GM11168 (cell line): ENCODE data around the gene NRF1.

Experiments used
- in situ Hi-C: fragments of 300-500 bp; cut with MboI; formaldehyde crosslinking; loops from one replicate; pipeline ENCODE4 v1.12.0; 2022; ENCODE audit warnings: low sequenced_read_pairs; ENCODE audit not compliant: unreplicated experiment

NRF1 gene

GRCh38 chr7:129721068-129721467, 109.5 kb downstream of the NRF1 start:
- in situ Hi-C loops = no loop called here

DNA sequence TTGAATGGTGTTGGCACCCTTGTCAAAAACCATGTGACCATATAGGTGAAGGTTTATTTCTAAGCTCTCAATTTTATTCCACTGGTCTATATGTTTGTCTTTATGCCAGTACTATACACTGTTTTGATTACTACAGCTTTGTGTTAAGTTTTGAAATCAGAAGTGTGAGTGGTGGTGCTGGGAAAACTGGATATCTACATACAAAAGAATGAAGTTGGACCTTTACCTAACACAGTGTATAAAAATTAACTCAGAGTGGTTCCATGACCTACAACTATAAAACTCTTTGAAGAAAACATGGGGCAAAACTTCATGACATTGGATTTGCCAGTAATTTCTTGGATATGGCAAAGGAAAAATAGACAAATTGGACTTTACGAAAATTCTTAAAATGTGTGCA, 112.2 kb downstream of the NRF1 start:
- in situ Hi-C loops = no loop called here

DNA sequence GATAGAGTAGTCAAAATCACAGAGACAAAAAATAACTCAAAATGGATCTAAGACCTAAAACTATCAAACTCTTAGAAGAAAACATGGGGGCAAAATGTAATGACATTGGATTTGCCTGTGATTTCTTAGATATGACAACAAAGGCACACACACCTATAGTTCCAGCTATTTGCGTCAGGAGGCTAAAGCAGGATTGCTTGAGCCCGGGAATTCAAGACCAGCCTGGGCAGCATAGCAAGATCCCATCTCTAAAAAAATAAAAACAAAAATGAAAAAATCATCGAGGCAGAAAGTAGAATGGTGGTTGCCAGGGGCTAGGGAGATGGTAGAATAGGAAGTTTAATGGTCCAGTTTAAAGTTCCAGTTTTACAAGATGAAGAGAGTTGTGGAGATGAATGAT, 113.3 kb downstream of the NRF1 start:
- in situ Hi-C loops = no loop called here

DNA sequence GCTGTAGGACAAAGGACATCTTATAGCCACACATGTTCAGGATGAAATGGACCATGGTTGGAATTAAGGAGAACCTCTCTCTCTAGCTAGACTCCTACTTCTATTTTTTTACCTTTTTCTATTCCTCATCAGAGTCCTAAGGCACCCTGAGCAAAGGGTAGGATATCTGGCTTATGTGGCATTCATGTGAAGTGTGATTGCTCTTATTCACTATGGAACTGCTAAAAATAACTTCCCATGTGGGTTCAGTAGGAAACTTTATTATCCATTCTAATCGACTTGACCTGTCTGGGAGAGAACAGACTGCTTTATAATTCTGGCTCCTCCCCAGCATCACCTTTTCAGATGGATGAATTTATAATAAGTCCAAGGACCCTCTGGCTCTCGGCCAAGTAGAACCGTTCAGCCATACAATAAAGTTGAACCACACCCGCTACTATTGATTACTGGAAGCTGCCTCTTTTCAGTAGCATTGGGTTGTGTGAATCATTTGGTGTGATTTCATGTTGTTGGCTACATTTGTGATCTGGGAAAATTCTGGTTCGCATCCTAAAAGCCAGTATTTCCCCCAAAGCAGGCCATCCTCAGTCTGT, 117.5 kb downstream of the NRF1 start:
- in situ Hi-C loops = no loop called here

DNA sequence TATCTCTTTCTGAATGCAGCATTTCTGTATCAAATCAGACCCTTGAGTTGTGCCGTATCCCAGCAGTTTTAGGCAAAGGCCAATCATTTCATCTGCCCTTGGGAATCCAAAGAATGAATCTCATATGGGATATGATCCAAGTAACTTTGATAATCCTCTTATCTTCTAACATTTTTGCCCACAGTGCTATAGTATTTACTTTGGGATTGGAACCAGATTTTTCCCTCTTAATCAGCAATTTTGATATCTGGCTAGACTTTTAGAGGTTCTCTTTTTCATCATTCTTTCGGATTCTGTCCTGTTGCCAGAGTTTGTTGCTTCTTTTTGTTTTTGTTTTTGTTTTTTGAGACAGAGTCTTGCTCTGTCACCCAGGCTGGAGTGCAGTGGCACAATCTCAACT, 118.0 kb downstream of the NRF1 start:
- in situ Hi-C loops = no loop called here

GRCh38 chr7:129730159-129730558, 118.6 kb downstream of the NRF1 start:
- in situ Hi-C loops = no loop called here

DNA sequence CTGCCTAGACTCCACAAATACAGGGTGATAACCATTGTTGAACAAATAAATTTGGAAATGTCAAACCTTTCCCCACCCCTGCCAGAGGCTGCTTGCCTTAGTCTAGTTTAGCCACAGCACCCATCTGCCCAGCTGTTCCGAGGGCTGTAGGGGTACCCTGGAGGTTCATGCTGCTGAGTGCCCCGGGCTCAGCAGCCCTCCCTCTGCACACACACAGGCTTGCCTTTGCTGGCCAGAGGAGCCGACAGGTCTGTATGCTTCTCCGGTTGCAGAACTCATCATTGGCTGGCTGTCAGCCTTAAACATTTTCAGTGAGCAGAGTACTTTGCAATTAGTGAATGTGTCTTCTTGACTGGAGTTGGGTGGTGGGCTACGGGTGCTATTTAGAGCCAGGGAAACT, 122.9 kb downstream of the NRF1 start:
- in situ Hi-C loops = no loop called here

GRCh38 chr7:129739427-129739826, 127.9 kb downstream of the NRF1 start:
- in situ Hi-C loops = no loop called here

DNA sequence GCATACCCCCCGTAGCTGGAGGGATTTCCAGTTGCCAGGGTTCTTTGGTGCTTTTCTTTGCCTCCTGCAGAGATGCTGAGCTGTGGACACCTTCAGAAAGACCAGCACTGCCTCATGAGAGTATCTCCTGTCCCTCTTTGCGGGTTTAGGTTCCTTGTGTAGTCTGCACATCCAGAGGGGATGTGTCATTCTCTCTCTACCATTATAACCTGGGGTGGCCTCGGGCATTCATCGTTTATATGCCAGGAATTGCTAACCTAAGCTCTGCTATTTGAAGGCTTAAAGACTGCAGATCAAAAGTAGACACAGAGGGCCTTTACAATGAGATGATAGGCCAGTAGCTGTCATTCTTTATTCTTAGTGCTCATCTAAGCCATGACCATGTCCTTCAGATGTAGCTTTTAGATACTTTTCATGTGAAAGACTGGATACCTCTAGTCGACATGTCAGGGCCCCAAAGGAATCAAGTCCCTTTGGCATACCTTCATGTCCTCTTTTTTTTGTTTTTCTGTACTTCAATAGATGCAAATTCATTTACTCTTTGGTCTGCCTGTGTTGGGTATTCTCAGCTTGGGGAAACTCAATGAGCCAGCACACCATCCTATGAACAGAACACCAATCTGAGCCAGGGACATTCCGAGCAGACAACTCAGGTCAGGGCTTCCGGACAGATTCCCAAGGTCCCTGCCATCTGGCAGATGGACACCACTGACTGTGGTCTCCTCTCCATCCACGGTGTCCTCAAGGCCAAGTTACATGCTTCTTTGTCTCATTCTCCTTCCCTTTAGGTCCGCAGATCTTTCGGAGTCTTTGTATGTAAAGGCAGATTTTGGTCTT, 129.3 kb downstream of the NRF1 start:
- in situ Hi-C loops = no loop called here

DNA sequence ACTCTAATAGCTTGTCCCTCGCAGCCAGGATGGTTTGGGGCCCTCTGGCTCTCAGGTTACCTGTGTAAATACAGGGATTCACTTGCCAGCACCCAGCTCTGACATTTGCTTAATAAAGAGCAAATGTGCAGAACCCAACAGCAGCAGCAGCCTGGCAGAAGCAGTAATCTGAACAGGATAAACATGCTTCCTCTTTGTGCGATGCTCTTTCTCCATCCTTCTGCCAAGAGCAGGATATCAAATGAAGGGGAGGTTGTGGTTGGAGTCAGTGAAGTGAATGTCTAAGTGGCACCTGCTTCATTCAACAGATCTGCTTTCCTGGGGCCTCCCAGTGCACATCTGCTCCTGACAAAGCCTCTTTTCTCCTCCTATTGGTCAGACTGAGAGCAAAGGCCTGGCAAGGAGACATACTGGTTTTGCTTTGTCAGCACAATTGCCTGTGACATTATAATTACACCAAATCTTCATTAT, 130.3 kb downstream of the NRF1 start:
- in situ Hi-C loops = no loop called here

- in situ Hi-C loops = no loop called here
Measured at GRCh38 chr7:129742256-129742655, 130.7 kb downstream of the NRF1 start.

DNA sequence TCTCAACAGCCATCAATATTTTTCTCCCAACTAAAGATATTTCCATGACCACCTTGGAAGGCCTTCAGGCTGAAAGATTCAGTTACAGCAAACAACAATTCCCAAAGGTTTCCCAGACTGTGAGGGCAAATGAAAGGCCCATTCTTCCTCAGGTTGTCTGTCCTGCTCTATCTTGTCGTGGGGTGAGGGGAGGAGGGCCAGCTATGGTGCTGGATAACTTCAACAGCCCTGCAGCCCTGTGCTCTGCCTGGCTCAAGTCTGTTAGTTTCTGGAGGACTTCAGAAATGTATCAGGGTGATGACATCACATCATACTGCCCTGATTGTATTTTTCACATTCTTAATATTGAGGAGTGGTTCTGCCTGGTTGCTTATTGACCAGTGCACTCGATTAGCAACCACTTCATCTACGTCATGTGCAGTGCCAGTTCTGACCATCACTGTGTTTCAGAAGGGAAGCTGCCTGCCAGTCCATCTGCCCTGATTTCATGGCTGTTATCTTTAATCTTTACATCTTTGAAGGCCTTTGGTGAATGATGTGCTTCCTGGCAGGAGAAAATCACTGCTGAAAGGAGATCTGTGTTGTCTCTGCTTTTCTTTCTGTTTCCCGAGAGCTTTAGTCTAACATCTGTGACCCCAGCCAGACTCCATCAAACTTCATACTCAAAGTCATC, 135.5 kb downstream of the NRF1 start:
- in situ Hi-C loops = no loop called here

DNA sequence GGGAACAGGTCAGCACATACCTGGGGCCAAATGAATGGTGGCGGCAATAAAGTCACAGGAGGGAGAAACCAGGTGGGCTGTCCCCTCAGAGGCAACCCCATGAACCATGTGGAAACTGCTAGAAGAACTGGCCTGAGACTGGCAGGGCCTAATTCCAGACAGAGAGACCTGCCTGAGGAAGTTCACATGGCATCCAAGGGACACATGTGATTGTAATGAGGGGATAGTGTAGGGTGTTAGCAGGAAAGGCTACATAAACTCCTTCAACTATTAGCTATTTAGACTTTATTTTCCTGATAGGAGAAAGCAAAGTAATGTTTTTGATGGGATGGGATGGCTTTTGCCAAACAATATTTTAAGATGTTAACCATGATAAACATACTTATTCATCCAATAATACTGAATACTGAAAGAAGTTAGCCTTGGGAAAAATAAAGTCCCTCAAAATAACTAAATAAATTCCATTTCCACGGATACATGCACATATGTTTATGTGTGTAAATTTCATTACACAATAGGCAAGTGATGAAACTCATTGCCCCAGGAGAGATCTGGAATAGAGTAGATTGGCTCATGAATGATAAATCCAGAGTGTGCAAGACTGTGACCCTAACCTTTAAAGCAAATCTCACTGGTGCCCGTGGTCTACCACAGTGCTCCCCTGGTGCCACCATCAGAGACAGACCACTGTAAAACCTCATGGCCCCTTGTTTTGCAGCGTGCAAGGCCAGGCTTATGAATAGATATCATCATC, 137.0 kb downstream of the NRF1 start:
- in situ Hi-C loops = no loop called here

DNA sequence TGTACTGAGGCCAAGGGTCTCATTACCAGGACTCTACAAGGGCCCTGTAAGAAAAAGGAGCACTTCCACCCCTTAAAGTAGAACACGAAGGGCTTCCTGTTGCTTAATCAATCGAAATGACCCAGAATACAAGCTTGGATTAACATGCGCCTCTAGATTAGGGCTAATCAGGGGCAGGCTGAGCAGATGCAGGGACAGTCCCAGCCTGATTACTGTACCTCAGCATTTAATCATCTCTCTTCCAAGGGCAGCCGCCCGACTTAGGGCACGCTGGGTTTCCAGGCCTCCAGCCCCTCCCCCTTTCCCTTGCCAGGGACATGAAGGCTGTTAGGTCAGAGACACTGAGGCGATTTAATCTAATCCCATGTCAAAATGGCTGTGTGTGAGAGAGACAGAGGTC, 138.6 kb downstream of the NRF1 start:
- in situ Hi-C loops = no loop called here

DNA sequence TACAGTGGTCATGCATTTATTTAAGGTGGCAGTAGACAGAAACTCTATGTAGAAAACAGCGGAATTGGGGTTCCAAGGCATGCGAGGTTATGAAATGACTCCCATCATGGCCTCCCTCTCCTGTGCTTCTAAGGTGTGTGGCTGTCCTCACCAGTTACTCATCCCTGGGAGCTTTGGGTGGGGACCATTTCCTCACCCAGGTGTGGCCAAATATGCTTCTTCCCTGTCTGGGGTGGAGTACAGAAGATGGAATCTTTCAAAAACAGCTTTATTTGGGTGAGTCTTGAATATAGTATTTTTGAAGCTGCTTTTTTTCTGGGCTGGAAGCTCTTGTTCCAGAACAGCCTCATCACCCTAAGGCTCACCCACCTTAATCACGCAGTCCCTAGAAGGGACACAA, 139.0 kb downstream of the NRF1 start:
- in situ Hi-C loops = no loop called here

DNA sequence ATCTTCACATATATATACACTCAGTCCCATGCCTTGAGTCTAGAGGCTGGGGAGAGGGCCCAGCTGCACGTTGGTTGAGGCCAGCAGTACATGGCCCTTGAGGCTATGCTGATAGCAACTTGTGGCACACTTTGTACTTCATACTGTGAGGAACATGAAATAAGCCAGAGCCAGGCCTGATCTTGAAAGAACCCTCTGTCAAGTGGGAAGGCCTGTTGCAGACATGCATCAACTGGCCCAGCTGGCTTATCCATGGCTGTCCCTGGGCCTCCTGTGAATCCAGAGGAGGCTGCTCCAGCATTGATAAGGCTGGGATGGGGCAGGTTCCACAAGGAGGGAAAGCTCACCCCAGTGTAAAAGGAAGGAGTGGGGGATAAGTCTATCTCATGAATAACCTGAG, 140.4 kb downstream of the NRF1 start:
- in situ Hi-C loops = no loop called here

- in situ Hi-C loops = no loop called here
Measured at GRCh38 chr7:129752760-129753159, 141.2 kb downstream of the NRF1 start.

DNA sequence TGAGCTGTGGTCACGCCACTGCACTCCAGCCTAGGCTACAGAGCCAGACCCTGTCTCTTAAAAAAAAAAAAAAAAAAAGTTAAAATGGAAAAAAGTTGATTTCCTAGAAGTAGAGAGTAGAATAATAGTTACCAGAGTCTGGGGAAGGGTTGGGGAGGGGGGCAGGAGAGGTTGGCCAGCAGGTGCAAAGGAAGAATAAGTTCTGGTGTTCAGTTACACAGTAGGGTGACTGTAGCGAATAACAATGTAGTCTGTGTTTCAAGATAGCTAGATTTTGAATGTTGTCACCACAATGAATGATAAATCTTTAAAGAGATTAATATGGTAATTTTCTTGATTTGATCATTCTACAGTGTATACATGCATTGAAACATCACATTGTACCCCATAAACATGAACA, 142.9 kb downstream of the NRF1 start:
- in situ Hi-C loops = no loop called here

- in situ Hi-C loops = no loop called here
Measured at GRCh38 chr7:129757991-129758390, 146.5 kb downstream of the NRF1 start.

DNA sequence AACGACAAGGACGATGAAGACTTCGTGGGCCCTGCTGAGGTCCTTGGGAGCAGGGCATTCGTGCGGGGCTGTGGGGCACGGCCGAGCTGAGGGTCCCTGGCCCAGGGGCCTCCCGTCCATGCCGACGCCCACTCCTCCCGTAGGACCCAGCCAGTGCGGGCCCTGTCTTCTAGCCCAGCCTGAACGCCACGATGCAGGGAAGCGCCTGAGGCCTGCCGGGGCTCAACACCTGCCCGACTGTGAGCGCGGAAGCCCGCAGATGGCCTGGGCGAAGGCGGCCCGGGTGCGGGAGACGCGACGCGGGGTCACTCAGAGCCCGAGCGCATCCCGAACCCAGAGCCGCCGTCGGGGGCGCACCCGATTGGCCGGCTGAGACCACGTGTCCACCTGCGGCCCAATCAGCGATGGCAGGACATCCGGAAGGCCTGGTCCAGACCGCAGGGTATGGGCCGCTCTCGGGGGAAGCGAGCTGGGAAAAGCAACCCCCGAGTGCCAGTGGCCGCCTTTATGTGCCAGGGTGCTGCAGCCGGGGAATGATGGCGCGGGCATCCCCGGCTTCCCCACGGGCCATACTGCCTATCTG, 151.0 kb downstream of the NRF1 start:
- in situ Hi-C loops = no loop called here
